HepG2 (cell line): ENCODE results near the gene CCT3. TPM values are rescaled to one million over a fixed set of nuclear protein-coding genes. Genes with fewer than 3 reads are reported as not detected.

ENCODE experiments used
- ATAC-seq: fragments of 200-7000 bp; cut with Tn5 transposase; 3 replicates; pipeline ENCODE4 v1.9.1; 2020; ENCODE audit warnings: mild to moderate bottlenecking, moderate library complexity
- BruUV-seq: library from RNA; stranded (reverse); fragments of 400-500 nt; replicated peaks from 2 replicates; lab custom pipeline; 2021; lab: Mats Ljungman, UMichigan
- CTCF ChIA-PET: fragments of 300-600 bp; formaldehyde crosslinking; extraction: SDS; loops from one replicate; lab custom pipeline; 2021; ENCODE audit warnings: low total read pairs, inconsistent platforms, low intra/inter-chr PET ratio; lab: Yijun Ruan, JAX
- POLR2A ChIA-PET: fragments of 350-600 bp; sonication (Branson Sonifier 250); formaldehyde crosslinking; loops from one replicate; lab custom pipeline; 2020; ENCODE audit warnings: antibody characterized with exemption, inconsistent platforms; lab: Yijun Ruan, JAX
- DNase-seq: peaks from one replicate; pipeline ENCODE4 v3.0.0-alpha.2; 2015; ENCODE audit warnings: low spot score
- FAIRE-seq: peaks from 3 replicates; lab custom pipeline; 2011; peaks lifted over from hg19 to GRCh38; lab: Jason Lieb, UNC
- H2AFZ ChIP-seq: one replicate; pipeline ENCODE4 v1.6.1; 2011; ENCODE audit warnings: low read length, inconsistent platforms
- H3K27ac ChIP-seq: fragments of 300-600 bp; 3 replicates; pipeline ENCODE4 v1.8.0; 2011; ENCODE audit warnings: mixed run types, mild to moderate bottlenecking, mixed read lengths, low read length, inconsistent platforms; ENCODE audit not compliant: insufficient read depth; ENCODE audit errors: extremely low read length
- H3K27me3 ChIP-seq, 2 experiments: fragments of 200-600 bp in 1 of 2; 2 replicates in 1 of 2; 3 replicates in 1 of 2; pipeline versions ENCODE4 v1.6.0 to v1.8.0; 2011; ENCODE audit warnings: low read length in 2 of 2, mild to moderate bottlenecking in 2 of 2, moderate library complexity in 2 of 2, inconsistent platforms in 1 of 2; ENCODE audit not compliant: insufficient read depth in 2 of 2, control insufficient read depth in 1 of 2
- H3K36me3 ChIP-seq, 2 experiments: fragments of 200-600 bp in 1 of 2; replicated peaks in 1 of 2; 2 replicates in 1 of 2; 3 replicates in 1 of 2; pipeline versions ENCODE4 v1.5.1 to v1.8.0; 2011; ENCODE audit warnings: low read length in 2 of 2, inconsistent platforms in 1 of 2; ENCODE audit not compliant: insufficient read depth in 2 of 2, control insufficient read depth in 1 of 2
- H3K4me1 ChIP-seq: 2 replicates; pipeline ENCODE4 v1.5.1; 2012; ENCODE audit warnings: low read length, inconsistent platforms; ENCODE audit not compliant: insufficient read depth
- H3K4me2 ChIP-seq: 2 replicates; pipeline ENCODE4 v1.6.0; 2011; ENCODE audit warnings: low read depth, low read length, inconsistent platforms
- H3K4me3 ChIP-seq, 3 experiments: fragments of 200-600 bp in 1 of 3; sonication (generic), shearing (Covaris generic) in 1 of 3; replicated peaks in 1 of 3; 2 replicates each; pipeline ENCODE4 v1.5.1; 2011 to 2016; ENCODE audit warnings: low read length in 3 of 3, inconsistent platforms in 2 of 3, low read depth in 2 of 3, mild to moderate bottlenecking in 2 of 3, control low read depth in 1 of 3, mixed read lengths in 1 of 3; ENCODE audit not compliant: insufficient read depth in 1 of 3
- H3K79me2 ChIP-seq: one replicate; pipeline ENCODE4 v1.6.1; 2011; ENCODE audit warnings: low read length, inconsistent platforms; ENCODE audit not compliant: insufficient read depth
- H3K9ac ChIP-seq: 2 replicates; pipeline ENCODE4 v1.6.0; 2011; ENCODE audit warnings: mild to moderate bottlenecking, low read depth, low read length, inconsistent platforms; ENCODE audit not compliant: insufficient read depth
- H3K9me3 ChIP-seq: 2 replicates; pipeline ENCODE4 v1.5.1; 2012; ENCODE audit warnings: mild to moderate bottlenecking, low read length
- H4K20me1 ChIP-seq: 2 replicates; pipeline ENCODE4 v1.6.0; 2011; ENCODE audit warnings: inconsistent platforms, mild to moderate bottlenecking, low read length, moderate library complexity; ENCODE audit not compliant: insufficient read depth
- AGO2 ChIP-seq: fragments of 200-400 bp; formaldehyde crosslinking; optimal IDR thresholded peaks from 2 replicates; pipeline ENCODE3; 2017; ENCODE audit warnings: mild to moderate bottlenecking, low read depth, low read length, moderate library complexity
- RBFOX2 ChIP-seq: fragments of 200-400 bp; formaldehyde crosslinking; IDR thresholded peaks from 2 replicates; pipeline ENCODE4 v1.6.1; 2017; ENCODE audit warnings: low read depth, mild to moderate bottlenecking, low read length
- ZNF569 ChIP-seq: sonication (generic); formaldehyde crosslinking; IDR thresholded peaks from 2 replicates; pipeline ENCODE4 v1.5.0; 2020; ENCODE audit warnings: mild to moderate bottlenecking, missing genetic modification reagents, moderate library complexity, borderline replicate concordance
- WGBS: methylation state at CpG from one replicate; pipeline ENCODE4 v1.1.6; 2017; ENCODE audit warnings: low lambda C conversion rate; 5-methylcytosine and 5-hydroxymethylcytosine counted together
- in situ Hi-C: cut with HindIII; loops from 2 replicates; pipeline ENCODE4 v1.10.0; 2017; ENCODE audit warnings: low pct_unique_long_range_greater_than_20kb; ENCODE audit not compliant: extremely low pct_ligation_motif_present
- intact Hi-C: fragments of 100-400 bp; cut with micrococcal nuclease; formaldehyde crosslinking; loops from one replicate; pipeline ENCODE4 v1.10.0; 2022; ENCODE audit not compliant: unreplicated experiment
- polyA plus RNA-seq, 8 experiments: library from polyadenylated mRNA; depleted of rRNA in 3 of 8; stranded (reverse) in 7 of 8; unstranded in 1 of 8; fragments of >200 nt; fragmentation: Illumina TruSeq in 4 of 8; extraction: Trizol in 4 of 8; gene quantifications; 2 replicates each; pipeline versions ENCODE4 v1.2.1 to v1.2.3, GENCODE V29; 2011 to 2016; ENCODE audit warnings: low read depth in 4 of 8, missing spikeins in 1 of 8, mixed read lengths in 1 of 8; ENCODE audit not compliant: insufficient read depth in 1 of 8
- total RNA-seq, 5 experiments: library from RNA; depleted of rRNA; stranded (reverse); fragments of >200 nt; fragmentation: Illumina TruSeq; extraction: Trizol; gene quantifications; 2 replicates each; pipeline ENCODE4 v1.2.3, GENCODE V29; 2016; ENCODE audit warnings: low read depth in 1 of 5
- TF ChIP-seq, protein P1 (sequence below): sonication (generic); formaldehyde crosslinking; conservative IDR thresholded peaks from 2 replicates; pipeline ENCODE4 v1.8.0; 2022; ENCODE audit warnings: missing genetic modification reagents

The CCT3 gene
- total and polyA plus RNA-seq, 2 of the 13 experiments (the other 11 are each of a cell fraction or from before 2014, with no cell fraction given) = 319 to 615 TPM

DNA sequence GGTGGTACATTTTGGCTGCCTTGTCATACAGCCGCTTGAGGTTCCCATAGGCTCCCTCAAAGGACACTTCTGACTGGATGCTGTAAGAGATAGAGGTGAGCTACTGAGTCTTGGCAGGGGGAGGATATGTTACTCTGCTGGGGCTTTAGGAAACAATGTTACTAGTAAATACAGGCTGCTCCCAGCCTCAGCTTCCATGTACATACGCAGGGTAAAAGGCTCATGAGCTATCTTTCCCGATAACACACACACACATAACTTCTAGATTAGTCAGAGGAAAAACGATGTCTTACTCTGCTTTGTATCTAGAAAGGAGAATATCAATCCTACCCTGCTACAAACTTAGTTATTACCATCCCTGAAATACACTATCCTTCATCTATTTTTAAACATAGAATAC is 69.8 kb downstream of the CCT3 start:
- in situ Hi-C loops = no loop called here
- TF ChIP-seq RBFOX2 = 0 out of 2 replicates have a peak, but pooled peaks have one; percentile 6
- TF ChIP-seq ZNF569 (CRISPR knock-in tag) = no peak
- TF ChIP-seq, all 625 proteins: peak for 1
- no peaks in the 10 kb centered on the region for H4K20me1 ChIP-seq
- H2AFZ ChIP-seq = no peak overlapping the region
- H3K27me3 ChIP-seq = no peaks in the 10 kb centered on the region; a peak in 1 of 5 replicates
- 97% methylated on average over 4 of the region's 4 CpGs for WGBS
- no peak for ATAC-seq
- POLR2A ChIA-PET = interaction anchor here (1.5 kb wide), 1 partner anchor 15 kb away, joined by 6 read pairs; the partner anchor contains the start of gene SMG5
- H3K4me3 ChIP-seq = no peak overlapping the region
- no peak for FAIRE-seq
- H3K4me2 ChIP-seq = no peak overlapping the region
- H3K9ac ChIP-seq = no peak overlapping the region
- no peaks in the 10 kb centered on the region for H3K9me3 ChIP-seq
- CTCF ChIA-PET = no interaction called here
- H3K27ac ChIP-seq = no peak overlapping the region
- no TSS peak for BruUV-seq
- no peak for DNase-seq
- peaks cover 39 to 76% of the 10 kb centered on the region in 2 experiments for H3K36me3 ChIP-seq
- H3K4me1 ChIP-seq = no peaks in the 10 kb centered on the region
- intact Hi-C loops = no loop called here
- no peaks in the 10 kb centered on the region for H3K79me2 ChIP-seq

DNA sequence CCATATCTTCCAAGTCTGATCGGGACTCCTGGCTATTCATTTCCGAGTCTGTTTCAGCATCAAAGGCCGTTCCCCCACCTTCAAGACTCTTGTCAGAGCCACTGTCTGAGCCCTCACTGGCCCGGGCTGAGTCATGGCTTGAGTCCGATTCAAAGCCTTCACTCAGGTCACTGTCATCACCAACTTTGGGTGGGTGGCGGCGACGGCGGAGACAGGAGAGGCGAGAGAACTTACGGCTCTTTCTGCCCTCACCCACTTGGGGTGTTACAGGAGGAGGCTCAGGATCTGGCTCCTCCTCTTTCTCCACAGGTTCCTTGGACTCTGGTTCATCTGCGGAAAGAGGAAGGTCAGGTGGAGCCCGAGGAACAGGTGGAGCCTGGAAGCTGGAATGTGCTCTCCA is 72.0 kb downstream of the CCT3 start:
- intact Hi-C loops (no loop called here), in situ Hi-C loops (no loop called here)
- ATAC-seq (no peak), DNase-seq (no peak), FAIRE-seq (no peak)
- H4K20me1 ChIP-seq = no peaks in the 10 kb centered on the region
- no peak overlapping the region for H3K9ac ChIP-seq
- no peaks in the 10 kb centered on the region for H3K79me2 ChIP-seq
- no peak overlapping the region for H2AFZ ChIP-seq
- 94% methylated on average over 13 of the region's 13 CpGs for WGBS
- no peaks in the 10 kb centered on the region for H3K9me3 ChIP-seq
- H3K27me3 ChIP-seq = no peaks in the 10 kb centered on the region; a peak in 1 of 5 replicates
- ChIA-PET CTCF (no interaction called here), POLR2A (no interaction called here)
- no peak overlapping the region for H3K4me2 ChIP-seq
- H3K36me3 ChIP-seq = peaks cover 40 to 76% of the 10 kb centered on the region in 2 experiments
- H3K4me3 ChIP-seq = no peak overlapping the region
- TSS peak; percentile 53 for BruUV-seq
- H3K27ac ChIP-seq = no peak overlapping the region
- peak; percentile 22 for TF ChIP-seq AGO2
- TF ChIP-seq, protein P1, sequence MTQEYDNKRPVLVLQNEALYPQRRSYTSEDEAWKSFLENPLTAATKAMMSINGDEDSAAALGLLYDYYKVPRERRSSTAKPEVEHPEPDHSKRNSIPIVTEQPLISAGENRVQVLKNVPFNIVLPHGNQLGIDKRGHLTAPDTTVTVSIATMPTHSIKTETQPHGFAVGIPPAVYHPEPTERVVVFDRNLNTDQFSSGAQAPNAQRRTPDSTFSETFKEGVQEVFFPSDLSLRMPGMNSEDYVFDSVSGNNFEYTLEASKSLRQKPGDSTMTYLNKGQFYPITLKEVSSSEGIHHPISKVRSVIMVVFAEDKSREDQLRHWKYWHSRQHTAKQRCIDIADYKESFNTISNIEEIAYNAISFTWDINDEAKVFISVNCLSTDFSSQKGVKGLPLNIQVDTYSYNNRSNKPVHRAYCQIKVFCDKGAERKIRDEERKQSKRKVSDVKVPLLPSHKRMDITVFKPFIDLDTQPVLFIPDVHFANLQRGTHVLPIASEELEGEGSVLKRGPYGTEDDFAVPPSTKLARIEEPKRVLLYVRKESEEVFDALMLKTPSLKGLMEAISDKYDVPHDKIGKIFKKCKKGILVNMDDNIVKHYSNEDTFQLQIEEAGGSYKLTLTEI (CRISPR knock-in tag) = no peak
- no peaks in the 10 kb centered on the region for H3K4me1 ChIP-seq
